ENCODE data around the gene FLNB.
A peak's percentile ranks its signal among the peaks of the same experiment; 100 is the strongest.

- TF ChIP-seq POLR2AphosphoS5 (IDR thresholded peaks at IDR 0.05) (peak in 1 of 2 donors; percentile 6), CTCF (IDR thresholded peaks at IDR 0.05) (no peak), POLR2A (IDR thresholded peaks at IDR 0.05; ENCODE audit: low read depth) (no peak), EP300 (IDR thresholded peaks at IDR 0.05) (no peak)
Observed at GRCh38 chr3:58198804-58199203, 190.6 kb downstream of the FLNB start.

Data from esophagus muscularis mucosa (tissue), 4 donors.